Prostate gland (tissue), 2 donors: ENCODE data around the gene FGB. TPM values are rescaled to one million over a fixed set of nuclear protein-coding genes. Genes with fewer than 3 reads are reported as not detected.
"Not testable (repeated sequence)": the region's sequence is repeated elsewhere in the genome, so short reads cannot be mapped to it uniquely, and the experiment has no call there.

Experiments used
- DNase-seq: peaks from one replicate; pipeline ENCODE4 v3.0.0-alpha.2; 2019; ENCODE audit warnings: low spot score
- H3K27ac ChIP-seq, 2 donors: fragments of 200-600 bp; sonication (generic); 2 replicates each; pipeline ENCODE4 v1.5.1; 2017 to 2019
- H3K27me3 ChIP-seq: fragments of 200-600 bp; sonication (generic); replicated peaks from 2 replicates; pipeline ENCODE4 v1.5.1; 2019; ENCODE audit not compliant: insufficient read depth
- H3K36me3 ChIP-seq, 2 donors: fragments of 200-600 bp; sonication (generic); 1 replicate in 1 of 2; 2 replicates in 1 of 2; pipeline versions ENCODE4 v1.5.1 to v1.8.1; 2017 to 2019
- H3K4me1 ChIP-seq: fragments of 200-600 bp; sonication (generic); replicated peaks from 2 replicates; pipeline ENCODE4 v1.5.1; 2019
- H3K4me3 ChIP-seq, 2 donors: fragments of 200-600 bp; sonication (generic); 2 replicates each; pipeline ENCODE4 v1.5.1; 2017 to 2019
- H3K9me3 ChIP-seq: fragments of 200-600 bp; sonication (generic); 2 replicates; pipeline ENCODE4 v1.5.1; 2017
- POLR2A ChIP-seq: fragments of 450-650 bp; IDR thresholded peaks from one replicate; pipeline ENCODE4 v1.6.1; 2016; ENCODE audit warnings: antibody characterized with exemption, mild to moderate bottlenecking
- POLR2AphosphoS5 ChIP-seq: sonication (generic); formaldehyde crosslinking; IDR thresholded peaks from one replicate; pipeline ENCODE4 v1.6.1; 2017; ENCODE audit warnings: antibody characterized with exemption
- WGBS: methylation state at CpG from one replicate; pipeline ENCODE4 v1.1.5; 2018; 5-methylcytosine and 5-hydroxymethylcytosine counted together
- intact Hi-C: fragments of 100-400 bp; cut with DNase I; formaldehyde crosslinking; loops from one replicate; pipeline ENCODE4 v1.14.2; 2022
- total RNA-seq, 2 donors: library from RNA; depleted of rRNA; stranded (reverse); fragments of >200 nt; gene quantifications; one replicate each; pipeline ENCODE4 v1.1.0, GENCODE V29; 2016
- TF ChIP-seq, protein P1 (sequence below), 4 experiments: fragments of 200-600 bp in 2 of 4; fragments of 450-650 bp in 2 of 4; sonication (generic) in 2 of 4; IDR thresholded peaks; 1 replicate in 3 of 4; 2 replicates in 1 of 4; pipeline ENCODE4 v1.5.1; 2016 to 2019; ENCODE audit warnings: antibody characterized with exemption in 4 of 4, mild to moderate bottlenecking in 2 of 4, moderate library complexity in 2 of 4

FGB gene
- total RNA-seq, 2 donors from 2014 or later = not detected

DNA sequence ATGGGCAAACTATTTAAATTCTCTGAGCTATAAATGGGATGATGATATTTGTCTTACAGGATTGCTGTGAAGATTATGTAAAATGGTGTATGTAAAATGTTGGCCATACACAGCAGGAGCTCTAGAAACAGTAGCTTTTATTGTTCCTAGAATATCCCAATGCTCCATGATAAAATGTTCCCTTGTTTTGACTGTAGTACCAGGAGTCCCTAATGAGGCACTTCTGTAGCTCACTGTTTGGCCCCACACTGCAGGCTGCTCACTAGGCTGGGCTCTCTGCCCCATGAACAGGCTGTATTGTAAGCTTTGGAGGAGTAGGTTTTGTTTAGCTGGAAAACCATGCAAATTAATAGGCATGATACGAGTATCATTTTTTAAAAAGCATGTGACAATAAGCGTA, 31.1 kb downstream of the FGB start:
- intact Hi-C loops = no loop called here
- Histone ChIP-seq H3K4me3 (no peak overlapping the region), H3K36me3 (no peaks in the 10 kb centered on the region), H3K27me3 (no peaks in the 10 kb centered on the region), H3K9me3 (no peaks in the 10 kb centered on the region), H3K27ac (no peak overlapping the region), H3K4me1 (no peaks in the 10 kb centered on the region)
- WGBS = 75% methylated on average over 2 of the region's 2 CpGs
- TF ChIP-seq, protein P1, sequence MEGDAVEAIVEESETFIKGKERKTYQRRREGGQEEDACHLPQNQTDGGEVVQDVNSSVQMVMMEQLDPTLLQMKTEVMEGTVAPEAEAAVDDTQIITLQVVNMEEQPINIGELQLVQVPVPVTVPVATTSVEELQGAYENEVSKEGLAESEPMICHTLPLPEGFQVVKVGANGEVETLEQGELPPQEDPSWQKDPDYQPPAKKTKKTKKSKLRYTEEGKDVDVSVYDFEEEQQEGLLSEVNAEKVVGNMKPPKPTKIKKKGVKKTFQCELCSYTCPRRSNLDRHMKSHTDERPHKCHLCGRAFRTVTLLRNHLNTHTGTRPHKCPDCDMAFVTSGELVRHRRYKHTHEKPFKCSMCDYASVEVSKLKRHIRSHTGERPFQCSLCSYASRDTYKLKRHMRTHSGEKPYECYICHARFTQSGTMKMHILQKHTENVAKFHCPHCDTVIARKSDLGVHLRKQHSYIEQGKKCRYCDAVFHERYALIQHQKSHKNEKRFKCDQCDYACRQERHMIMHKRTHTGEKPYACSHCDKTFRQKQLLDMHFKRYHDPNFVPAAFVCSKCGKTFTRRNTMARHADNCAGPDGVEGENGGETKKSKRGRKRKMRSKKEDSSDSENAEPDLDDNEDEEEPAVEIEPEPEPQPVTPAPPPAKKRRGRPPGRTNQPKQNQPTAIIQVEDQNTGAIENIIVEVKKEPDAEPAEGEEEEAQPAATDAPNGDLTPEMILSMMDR (IDR thresholded peaks at IDR 0.05) = no peak
- TF ChIP-seq POLR2AphosphoS5 (no peak), POLR2A (no peak)
- no peak for DNase-seq

DNA sequence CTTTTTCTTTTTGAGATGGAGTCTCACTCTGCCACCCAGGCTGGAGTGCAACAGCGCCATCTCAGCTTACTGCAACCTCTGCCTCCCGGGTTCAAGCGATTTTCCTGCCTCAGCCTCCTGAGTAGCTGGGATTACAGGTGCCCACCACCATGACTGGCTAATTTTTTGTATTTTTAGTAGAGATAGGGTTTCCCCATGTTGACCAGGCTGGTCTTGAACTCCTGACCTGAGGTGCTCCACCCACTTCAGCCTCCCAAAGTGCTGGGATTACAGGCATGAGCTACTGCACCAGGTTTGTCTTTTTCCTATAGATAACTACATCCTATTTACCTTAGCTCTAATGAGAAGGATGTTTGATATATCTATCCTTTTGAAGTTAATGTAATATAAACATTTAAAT, 31.5 kb downstream of the FGB start:
- 94% methylated on average over 3 of the region's 3 CpGs for WGBS
- H3K4me3 ChIP-seq, H3K9me3 ChIP-seq, DNase-seq, H3K36me3 ChIP-seq, H3K27me3 ChIP-seq, intact Hi-C loops, H3K27ac ChIP-seq, H3K4me1 ChIP-seq: not testable (repeated sequence)

DNA sequence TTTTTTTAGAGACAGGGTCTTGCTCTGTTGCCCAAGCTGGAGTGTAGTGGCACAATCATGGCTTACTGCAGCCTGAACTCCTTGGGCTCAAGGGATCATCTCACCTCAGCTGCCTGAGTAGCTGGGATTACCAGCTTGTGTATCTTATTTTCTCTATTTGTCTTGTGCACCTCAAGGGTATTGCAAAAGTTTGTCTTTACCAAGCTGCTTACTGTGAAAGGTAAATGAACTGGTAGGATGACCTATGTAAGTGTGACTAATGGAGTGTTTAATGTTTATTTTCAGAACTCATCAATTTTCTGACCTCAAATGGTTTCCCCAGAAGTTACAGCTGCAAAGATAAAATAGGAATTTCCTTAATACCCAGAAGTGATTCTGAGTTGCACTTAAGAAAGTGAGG, 33.0 kb downstream of the FGB start:
- TF ChIP-seq POLR2AphosphoS5 (no peak), POLR2A (no peak)
- TF ChIP-seq, protein P1 (IDR thresholded peaks at IDR 0.05) = no peak
- H3K4me3 ChIP-seq = no peak overlapping the region
- H3K27me3 ChIP-seq = no peaks in the 10 kb centered on the region
- H3K27ac ChIP-seq = no peak overlapping the region
- H3K9me3 ChIP-seq = no peaks in the 10 kb centered on the region
- no peaks in the 10 kb centered on the region for H3K36me3 ChIP-seq
- intact Hi-C loops = no loop called here
- no peak for DNase-seq
- H3K4me1 ChIP-seq = no peaks in the 10 kb centered on the region

DNA sequence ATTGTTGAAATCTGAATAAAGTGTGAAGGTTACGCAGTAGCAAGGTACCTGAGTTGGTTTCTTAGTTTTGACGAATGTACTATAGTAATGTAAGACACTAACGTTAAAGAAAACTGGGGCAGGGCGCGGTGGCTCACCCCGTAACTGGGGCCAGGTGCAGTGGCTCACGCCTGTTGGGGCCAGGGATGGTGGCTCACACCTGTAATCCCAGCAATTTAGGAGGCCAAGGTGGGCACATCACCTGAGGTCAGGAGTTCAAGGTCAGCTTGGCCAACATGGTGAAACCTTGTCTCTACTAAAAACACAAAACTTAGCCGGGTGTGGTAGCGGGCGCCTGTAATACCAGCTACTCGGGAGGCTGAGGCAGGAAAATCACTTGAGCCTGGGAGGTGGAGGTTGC, 34.5 kb downstream of the FGB start:
- 87% methylated on average over 11 of the region's 11 CpGs for WGBS
- intact Hi-C loops = not testable (repeated sequence)

DNA sequence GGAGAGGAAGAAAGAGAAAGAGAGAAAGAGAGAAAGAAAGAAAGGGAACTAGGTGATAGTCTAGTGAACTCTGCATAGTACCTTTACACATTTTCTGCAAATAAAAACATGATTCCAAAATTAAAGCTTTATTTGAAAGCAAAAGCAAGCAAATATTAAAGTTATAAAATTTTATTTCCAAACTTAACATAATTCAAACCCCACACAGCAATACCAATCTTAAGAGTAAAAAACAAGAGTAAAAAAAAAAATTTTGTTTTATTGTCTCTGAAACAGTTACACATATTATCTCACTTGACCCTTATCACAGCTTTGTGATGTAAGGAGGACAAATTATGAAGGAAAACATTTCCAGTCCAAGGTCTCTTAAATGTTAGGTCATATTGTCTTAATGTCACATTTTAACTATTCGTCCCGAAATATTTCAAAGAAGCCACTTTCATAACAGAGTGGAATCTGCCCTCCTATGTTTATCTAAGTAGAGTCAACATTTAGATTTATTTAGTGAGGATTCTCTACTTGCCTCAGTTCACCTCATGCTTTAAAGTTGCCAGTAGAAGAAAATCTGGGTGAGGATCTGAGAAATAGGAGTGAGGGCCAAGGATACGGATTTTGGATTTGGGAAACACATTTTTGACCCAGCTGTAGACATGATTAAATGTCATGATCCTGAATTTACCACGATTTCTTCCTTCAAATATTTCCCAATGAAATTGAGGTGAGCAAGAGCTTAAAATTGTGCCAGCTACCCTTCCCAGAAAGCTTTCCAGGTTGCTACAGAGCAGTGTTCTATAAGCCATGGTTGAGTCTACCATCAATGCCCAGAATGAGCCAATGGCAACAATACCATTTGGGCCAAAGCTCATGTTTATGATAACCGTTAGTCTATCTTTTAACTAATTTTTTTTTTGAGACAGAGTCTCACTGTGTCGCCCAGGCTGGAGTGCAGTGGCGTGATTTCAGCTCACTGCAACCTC, 35.3 kb downstream of the FGB start:
- H3K4me3 ChIP-seq = no peak overlapping the region
- TF ChIP-seq POLR2AphosphoS5 (no peak), POLR2A (no peak)
- TF ChIP-seq, protein P1 (IDR thresholded peaks at IDR 0.05) = no peak
- no peaks in the 10 kb centered on the region for H3K9me3 ChIP-seq
- H3K36me3 ChIP-seq = no peaks in the 10 kb centered on the region
- WGBS = 77% methylated on average over 7 of the region's 7 CpGs
- H3K27me3 ChIP-seq = no peaks in the 10 kb centered on the region
- no peak for DNase-seq
- H3K27ac ChIP-seq = no peak overlapping the region
- intact Hi-C loops = no loop called here
- H3K4me1 ChIP-seq = no peaks in the 10 kb centered on the region

More for the DNA sequence above, 34.5 kb downstream of the FGB start:
- H3K4me3 ChIP-seq, H3K9me3 ChIP-seq, H3K27me3 ChIP-seq, DNase-seq, H3K27ac ChIP-seq, H3K36me3 ChIP-seq, H3K4me1 ChIP-seq: not testable (repeated sequence)
